Left cardiac atrium (tissue), 4 donors: ENCODE measurements around the gene ATPAF2. TPM values are rescaled to one million over a fixed set of nuclear protein-coding genes. Genes with fewer than 3 reads are reported as not detected.
A peak's percentile ranks its signal among the peaks of the same experiment; 100 is the strongest.

Experiments
- ATAC-seq, 2 donors: fragments of 200-7000 bp; cut with Tn5 transposase; one replicate each; pipeline ENCODE4 v1.9.1; 2020; ENCODE audit warnings: mild to moderate bottlenecking in 2 of 2, moderate library complexity in 2 of 2
- DNase-seq: peaks from one replicate; pipeline ENCODE4 v3.0.0-alpha.2; 2020
- intact Hi-C, 2 donors: fragments of 100-400 bp; cut with DNase I; formaldehyde crosslinking; loops; one replicate each; pipeline versions ENCODE4 v1.14.1 to v1.15.1; 2022 to 2023
- total RNA-seq, 2 donors: library from RNA; stranded (reverse); fragmentation: NEBNext Ultra II Directional; extraction: Animal tissue kit (Norgen Biotek cat#: 25700); gene quantifications; one replicate each; pipeline ENCODE4 v1.2.1, GENCODE V29; 2021
- donor health status: DM: no; HTN: yes; CAD: no.
- donor health status: DM: no; HTN: yes; CAD: no; lungs with severe emphysema.
- donor health status: DM: yes; HTN: yes; CAD: no.
- donor health status: Dilated cardiomyopathy.

The ATPAF2 gene
- total RNA-seq, 2 donors from 2014 or later, result 21.7 to 30.5 TPM

GRCh38 chr17:18041776-18042175, 2.8 kb upstream of the ATPAF2 start:
- intact Hi-C loops, result no loop called here
- no peak for ATAC-seq
- DNase-seq, result no peak

- intact Hi-C loops, result no loop called here
- DNase-seq, result no peak
- ATAC-seq, result no peak
Measured at GRCh38 chr17:18040261-18040858, 1.4 kb upstream of the ATPAF2 start.

GRCh38 chr17:18039535-18040260, 730 bp upstream of the ATPAF2 start:
- intact Hi-C loops, result loop anchor here (5.0 to 10.0 kb wide), 5 partner anchors 115 to 362 kb away; no protein-coding TSS in a partner anchor
- peak; percentile 35 for DNase-seq
- ATAC-seq, result peak; percentile 49 to 67

DNA sequence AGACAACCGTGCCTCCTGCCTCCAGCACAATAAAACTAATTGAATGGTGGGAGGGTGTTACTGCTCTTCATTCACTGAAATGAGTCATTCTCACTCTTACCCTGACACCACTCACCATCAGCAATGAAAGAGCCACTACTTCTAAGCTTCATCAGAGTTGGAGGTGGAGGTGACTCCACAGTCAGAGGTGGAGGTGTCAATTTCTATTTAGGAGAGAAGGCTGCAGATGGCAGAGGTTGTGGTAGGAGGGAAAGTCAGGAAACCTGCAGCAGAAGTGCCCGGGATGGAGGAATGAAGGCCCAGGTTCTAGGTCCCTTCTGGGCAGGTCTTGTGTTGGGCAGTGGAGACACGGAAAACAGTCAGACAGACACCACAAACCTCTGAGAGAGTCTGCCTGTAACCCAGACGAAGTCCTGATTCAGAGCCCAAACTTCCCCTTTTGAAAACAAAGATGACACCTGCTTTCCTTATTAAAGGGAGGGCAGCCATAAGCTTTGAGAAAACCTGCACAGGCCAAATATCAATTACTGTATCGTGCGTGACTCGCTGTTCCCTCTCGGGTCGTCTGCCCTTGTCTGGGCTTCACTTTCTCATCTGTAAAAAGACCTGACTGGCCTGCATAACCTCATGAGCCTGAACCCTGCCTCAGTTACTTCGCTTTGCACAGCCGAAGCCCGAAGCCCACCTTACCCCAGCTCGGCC, 668 bp downstream of the ATPAF2 start:
- DNase-seq (no peak), ATAC-seq (no peak)
- intact Hi-C loops, result loop anchor here (5.0 to 10.0 kb wide), 5 partner anchors 113 to 361 kb away; no protein-coding TSS in a partner anchor

DNA sequence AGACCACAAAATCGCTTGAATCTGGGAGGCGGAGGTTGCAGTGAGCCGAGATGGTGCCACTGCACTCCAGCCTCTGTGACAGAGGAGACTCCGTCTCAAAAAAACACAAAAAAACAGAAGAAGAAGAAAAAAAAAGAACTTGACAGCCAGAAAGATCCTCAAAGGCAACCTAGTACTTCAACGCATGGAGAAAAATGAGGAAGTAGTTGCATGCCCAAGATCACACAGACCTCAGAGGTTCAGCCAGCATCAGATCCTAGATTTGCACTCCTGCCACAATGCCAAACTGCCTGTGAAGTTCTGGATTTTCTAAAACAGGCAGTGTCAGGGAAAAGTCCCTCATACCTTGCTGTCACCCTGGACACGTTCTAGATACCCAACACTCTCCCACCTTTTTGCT, 1.5 kb downstream of the ATPAF2 start:
- intact Hi-C loops, result loop anchor here (5.0 to 10.0 kb wide), 5 partner anchors 113 to 360 kb away; no protein-coding TSS in a partner anchor
- ATAC-seq (no peak), DNase-seq (no peak)

DNA sequence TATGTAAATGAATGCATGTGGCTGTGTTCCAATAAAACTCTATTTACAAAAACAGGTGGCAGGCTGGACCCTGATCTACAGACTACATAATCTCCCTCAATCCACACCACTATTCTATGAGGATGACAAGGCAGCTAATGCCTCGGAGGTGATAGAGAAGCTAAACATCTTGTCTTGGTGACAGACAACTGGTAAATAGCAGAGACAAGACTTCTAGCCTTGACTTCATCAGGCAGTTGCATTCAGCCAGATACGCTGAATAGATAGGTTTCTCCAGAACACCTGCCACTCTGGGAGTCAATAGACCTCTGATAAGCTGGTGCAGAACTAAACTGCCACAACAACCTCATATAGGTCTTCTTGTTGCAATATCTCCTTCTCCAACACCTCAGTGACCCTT, 3.3 kb downstream of the ATPAF2 start:
- DNase-seq, result no peak
- no peak for ATAC-seq
- intact Hi-C loops, result loop anchor here (5.0 to 10.0 kb wide), 5 partner anchors 111 to 358 kb away; no protein-coding TSS in a partner anchor

GRCh38 chr17:18033442-18034099, 5.4 kb downstream of the ATPAF2 start:
- ATAC-seq (peak; percentile 83 to 88), DNase-seq (no peak)
- intact Hi-C loops, result loop anchor here (2.0 to 10.0 kb wide), 6 partner anchors 39 to 351 kb away; partner anchors contain the start of gene RAI1 (in 1 of the 2)

GRCh38 chr17:18031955-18032354, 7.0 kb downstream of the ATPAF2 start:
- peak; percentile 18 to 52 for ATAC-seq
- intact Hi-C loops, result loop anchor here (2.0 to 10.0 kb wide), 6 partner anchors 37 to 350 kb away; partner anchors contain the start of gene RAI1 (in 1 of the 2)

DNA sequence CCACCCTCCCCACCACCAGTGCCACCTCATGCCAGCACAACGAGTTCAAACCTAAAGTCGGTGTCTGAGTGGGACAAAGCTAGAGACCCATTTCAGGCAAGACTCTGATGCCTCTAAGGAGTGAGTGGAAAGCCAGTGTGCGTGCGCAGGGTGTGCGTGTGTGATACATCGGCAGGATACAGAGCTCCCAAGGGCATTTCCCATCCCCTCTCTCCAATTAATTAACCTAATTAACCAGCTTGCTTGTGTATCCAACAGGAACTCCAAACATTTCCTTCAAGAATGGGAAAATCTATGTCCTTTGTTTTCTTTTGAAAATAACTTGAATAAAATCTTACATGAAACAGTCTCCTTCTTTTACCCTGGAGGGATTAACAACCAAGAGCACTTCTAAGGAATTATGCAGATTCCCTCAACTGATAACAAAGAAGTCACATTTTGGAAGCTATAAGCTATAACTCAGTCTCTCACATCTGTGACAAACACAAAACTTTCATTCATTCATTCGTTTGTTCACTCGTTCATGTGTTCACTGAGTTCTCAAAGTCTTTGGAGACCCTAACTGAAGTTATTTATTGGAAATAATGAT, 9.9 kb downstream of the ATPAF2 start:
- intact Hi-C loops, result no loop called here
- ATAC-seq, result no peak
- DNase-seq, result no peak

More at GRCh38 chr17:18031955-18032354, 7.0 kb downstream of the ATPAF2 start:
- DNase-seq, result no peak

- DNase-seq (no peak), ATAC-seq (peak; percentile 23 to 41)
- intact Hi-C loops, result no loop called here
Measured at GRCh38 chr17:18028114-18028951, 10.6 kb downstream of the ATPAF2 start.

- DNase-seq, result no peak
- ATAC-seq, result peak in 1 of 2 donors; percentile 63
- intact Hi-C loops, result no loop called here
Measured at GRCh38 chr17:18027280-18027679, 11.7 kb downstream of the ATPAF2 start.

- ATAC-seq (peak; percentile 70 to 85), DNase-seq (peak; percentile 60)
- intact Hi-C loops, result no loop called here
Measured at GRCh38 chr17:18025945-18026776, 12.8 kb downstream of the ATPAF2 start.

- intact Hi-C loops, result no loop called here
- no peak for ATAC-seq
- no peak for DNase-seq
Measured at GRCh38 chr17:18025241-18025944, 13.6 kb downstream of the ATPAF2 start.

DNA sequence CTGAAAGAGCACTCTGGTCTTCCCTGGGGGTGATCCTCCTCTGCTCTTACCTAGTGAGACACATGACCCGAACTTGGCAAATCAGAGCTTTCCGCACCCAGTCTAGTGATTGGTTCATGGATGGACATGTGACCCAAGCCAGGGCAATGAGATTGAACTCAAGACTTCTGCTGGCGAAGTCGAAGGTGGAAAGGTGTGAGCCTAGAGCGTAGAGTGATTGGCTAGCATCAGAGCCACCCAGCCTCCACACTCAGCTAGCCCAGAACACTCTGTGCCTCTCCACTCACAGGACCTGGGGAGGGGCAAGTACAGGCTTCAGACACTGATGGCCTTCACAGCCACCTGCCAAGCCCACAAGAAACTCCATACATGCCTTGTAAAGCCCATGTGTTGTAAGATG, 17.6 kb downstream of the ATPAF2 start:
- intact Hi-C loops, result no loop called here
- no peak for DNase-seq

GRCh38 chr17:18020971-18021370, 18.0 kb downstream of the ATPAF2 start:
- DNase-seq (no peak), ATAC-seq (no peak)
- intact Hi-C loops, result no loop called here

More for the DNA sequence above, 17.6 kb downstream of the ATPAF2 start:
- ATAC-seq, result no peak

DNA sequence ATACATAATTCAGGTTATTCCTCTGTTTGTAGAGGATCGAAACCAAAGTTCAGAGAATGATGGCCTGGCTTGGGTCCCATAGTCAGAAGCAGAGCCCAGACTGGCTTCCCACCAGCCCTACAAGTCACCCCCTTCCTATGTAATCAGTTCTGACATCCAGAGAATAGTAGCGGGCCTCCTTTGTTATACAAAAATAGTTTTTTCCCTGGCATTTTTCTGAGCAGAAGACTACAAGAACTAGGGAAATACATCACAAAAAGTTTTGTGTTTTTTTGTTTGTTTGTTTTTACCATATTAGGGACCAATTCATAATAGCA, 19.2 kb downstream of the ATPAF2 start:
- intact Hi-C loops, result no loop called here
- no peak for ATAC-seq
- no peak for DNase-seq
